Naive B cell (primary cell): ENCODE measurements around the gene RNF227. TPM values are rescaled to one million over a fixed set of nuclear protein-coding genes. Genes with fewer than 3 reads are reported as not detected.
"Not testable (repeated sequence)": the region's sequence is repeated elsewhere in the genome, so short reads cannot be mapped to it uniquely, and the experiment has no call there.

ENCODE experiments used
- ATAC-seq, 2 donors: fragments of 150-1000 bp; cut with Tn5 transposase; 2 replicates each; pipeline ENCODE4 v1.10.0; 2021; ENCODE audit warnings: low read depth in 2 of 2, mild to moderate bottlenecking in 2 of 2, moderate library complexity in 2 of 2
- DNase-seq: peaks from one replicate; pipeline ENCODE4 v3.0.0; 2022
- H3K27ac Mint-ChIP-seq, 6 donors: one replicate each; pipeline ENCODE4 v1.8.0; 2020 to 2022; ENCODE audit warnings: mild to moderate bottlenecking in 6 of 6, mixed read lengths in 6 of 6, moderate library complexity in 5 of 6, inconsistent platforms in 2 of 6
- H3K27me3 Mint-ChIP-seq, 3 donors: one replicate each; pipeline ENCODE4 v1.8.0; 2021 to 2022; ENCODE audit warnings: mixed read lengths in 3 of 3, mild to moderate bottlenecking in 1 of 3
- H3K36me3 Mint-ChIP-seq, 2 donors: one replicate each; pipeline ENCODE4 v1.8.0; 2020 to 2022; ENCODE audit warnings: mixed read lengths in 2 of 2, inconsistent platforms in 1 of 2, mild to moderate bottlenecking in 1 of 2
- H3K4me1 Mint-ChIP-seq, 3 donors: one replicate each; pipeline ENCODE4 v1.8.0; 2020 to 2022; ENCODE audit warnings: mixed read lengths in 3 of 3, inconsistent platforms in 1 of 3, mild to moderate bottlenecking in 1 of 3, moderate library complexity in 1 of 3
- H3K4me3 Mint-ChIP-seq, 8 donors: one replicate each; pipeline ENCODE4 v1.8.0; 2020 to 2022; ENCODE audit warnings: mild to moderate bottlenecking in 8 of 8, mixed read lengths in 8 of 8, moderate library complexity in 8 of 8, inconsistent platforms in 2 of 8
- H3K9me3 Mint-ChIP-seq, 7 donors: one replicate each; pipeline ENCODE4 v1.8.0; 2020 to 2022; ENCODE audit warnings: mixed read lengths in 7 of 7, mild to moderate bottlenecking in 5 of 7, inconsistent platforms in 2 of 7, moderate library complexity in 1 of 7
- polyA plus RNA-seq, 6 donors: library from polyadenylated mRNA; unstranded; fragments of 300-500 nt; fragmentation: Illumina TruSeq; gene quantifications; one replicate each; pipeline ENCODE4 v1.2.3, GENCODE V29; 2021; ENCODE audit warnings: low read depth in 6 of 6

The RNF227 gene
- polyA plus RNA-seq, 6 donors from 2014 or later = 0.60 to 5.2 (median 2.9) TPM

GRCh38 chr17:7882629-7883028 lies 33.5 kb downstream of the RNF227 start:
- DNase-seq (no peak), ATAC-seq (no peak)
- Mint-ChIP-seq H3K27me3 (no peaks in the 10 kb centered on the region), H3K9me3 (no peaks in the 10 kb centered on the region), H3K36me3 (no peaks in the 10 kb centered on the region), H3K27ac (no peak overlapping the region), H3K4me3 (no peak overlapping the region), H3K4me1 (peaks cover 0 to 6% (median 0%) of the 10 kb centered on the region in 3 donors)

GRCh38 chr17:7882068-7882467 lies 34.0 kb downstream of the RNF227 start:
- DNase-seq = no peak

GRCh38 chr17:7881276-7882054 lies 34.6 kb downstream of the RNF227 start:
- Mint-ChIP-seq H3K27ac (no peak overlapping the region), H3K27me3 (no peaks in the 10 kb centered on the region), H3K4me3 (no peak overlapping the region), H3K4me1 (peaks cover 1 to 10% (median 3%) of the 10 kb centered on the region in 3 donors), H3K36me3 (no peaks in the 10 kb centered on the region), H3K9me3 (no peaks in the 10 kb centered on the region)
- no peak for DNase-seq
- no peak for ATAC-seq

More at GRCh38 chr17:7882068-7882467, 34.0 kb downstream of the RNF227 start:
- H3K4me1 Mint-ChIP-seq = peaks cover 0 to 6% (median 0%) of the 10 kb centered on the region in 3 donors
- H3K27ac Mint-ChIP-seq = no peak overlapping the region
- no peak overlapping the region for H3K4me3 Mint-ChIP-seq
- H3K27me3 Mint-ChIP-seq = no peaks in the 10 kb centered on the region
- H3K9me3 Mint-ChIP-seq = no peaks in the 10 kb centered on the region
- no peaks in the 10 kb centered on the region for H3K36me3 Mint-ChIP-seq
- no peak for ATAC-seq

GRCh38 chr17:7880076-7880868 lies 35.8 kb downstream of the RNF227 start:
- Mint-ChIP-seq H3K4me3 (no peak overlapping the region), H3K4me1 (peaks cover 6 to 15% (median 8%) of the 10 kb centered on the region in 3 donors), H3K27ac (no peak overlapping the region), H3K36me3 (no peaks in the 10 kb centered on the region), H3K27me3 (no peaks in the 10 kb centered on the region), H3K9me3 (no peaks in the 10 kb centered on the region)
- ATAC-seq = no peak
- DNase-seq = no peak

- Mint-ChIP-seq H3K4me3 (no peak overlapping the region), H3K9me3 (no peaks in the 10 kb centered on the region), H3K4me1 (peaks cover 10 to 15% (median 12%) of the 10 kb centered on the region in 3 donors), H3K27me3 (no peaks in the 10 kb centered on the region), H3K36me3 (no peaks in the 10 kb centered on the region), H3K27ac (no peak overlapping the region)
- no peak for DNase-seq
- ATAC-seq = no peak
Observed at GRCh38 chr17:7878234-7878633, 37.9 kb downstream of the RNF227 start.

GRCh38 chr17:7875804-7876370 lies 40.2 kb downstream of the RNF227 start:
- H3K4me1 Mint-ChIP-seq = peaks cover 10 to 15% (median 12%) of the 10 kb centered on the region in 3 donors
- H3K4me3 Mint-ChIP-seq = no peak overlapping the region
- no peaks in the 10 kb centered on the region for H3K9me3 Mint-ChIP-seq
- peak overlapping the region in 1 of 6 donors; percentile 16 for H3K27ac Mint-ChIP-seq
- ATAC-seq (no peak), DNase-seq (no peak)
- no peaks in the 10 kb centered on the region for H3K36me3 Mint-ChIP-seq
- no peaks in the 10 kb centered on the region for H3K27me3 Mint-ChIP-seq

GRCh38 chr17:7873051-7873450 lies 43.0 kb downstream of the RNF227 start:
- Mint-ChIP-seq H3K9me3 (no peaks in the 10 kb centered on the region), H3K4me3 (no peak overlapping the region), H3K36me3 (no peaks in the 10 kb centered on the region), H3K27ac (no peak overlapping the region), H3K27me3 (no peaks in the 10 kb centered on the region), H3K4me1 (peaks cover 12 to 15% (median 14%) of the 10 kb centered on the region in 3 donors)
- no peak for DNase-seq
- no peak for ATAC-seq

GRCh38 chr17:7867881-7868329 lies 48.2 kb downstream of the RNF227 start:
- ATAC-seq (no peak), DNase-seq (no peak)
- no peaks in the 10 kb centered on the region for H3K36me3 Mint-ChIP-seq
- no peak overlapping the region for H3K4me3 Mint-ChIP-seq
- H3K4me1 Mint-ChIP-seq = peaks cover under 1 to 16% (median 9%) of the 10 kb centered on the region in 3 donors
- peak overlapping the region in 3 of 6 donors; percentile 5 to 44 (median 26) for H3K27ac Mint-ChIP-seq
- H3K9me3 Mint-ChIP-seq = no peaks in the 10 kb centered on the region
- no peaks in the 10 kb centered on the region for H3K27me3 Mint-ChIP-seq

- Mint-ChIP-seq H3K9me3 (no peaks in the 10 kb centered on the region), H3K27me3 (no peaks in the 10 kb centered on the region), H3K36me3 (no peaks in the 10 kb centered on the region), H3K4me1 (peaks cover 5 to 19% (median 13%) of the 10 kb centered on the region in 3 donors), H3K4me3 (no peak overlapping the region), H3K27ac (peak overlapping the region in 1 of 6 donors; percentile 52)
- DNase-seq (no peak), ATAC-seq (no peak)
Observed at GRCh38 chr17:7864995-7865650, 51.0 kb downstream of the RNF227 start.

GRCh38 chr17:7864384-7864783 lies 51.7 kb downstream of the RNF227 start:
- not testable (repeated sequence) for H3K27ac Mint-ChIP-seq, ATAC-seq, H3K4me3 Mint-ChIP-seq, H3K36me3 Mint-ChIP-seq, H3K27me3 Mint-ChIP-seq, DNase-seq, H3K9me3 Mint-ChIP-seq
- peaks cover 5 to 19% (median 16%) of the 10 kb centered on the region in 3 donors for H3K4me1 Mint-ChIP-seq
